Measurements from ENCODE around the gene C19orf53. TPM values are rescaled to one million over a fixed set of nuclear protein-coding genes. Genes with fewer than 3 reads are reported as not detected.

The C19orf53 gene
- total RNA-seq, 1 donor from 2014 or later: 68.3 TPM

DNA sequence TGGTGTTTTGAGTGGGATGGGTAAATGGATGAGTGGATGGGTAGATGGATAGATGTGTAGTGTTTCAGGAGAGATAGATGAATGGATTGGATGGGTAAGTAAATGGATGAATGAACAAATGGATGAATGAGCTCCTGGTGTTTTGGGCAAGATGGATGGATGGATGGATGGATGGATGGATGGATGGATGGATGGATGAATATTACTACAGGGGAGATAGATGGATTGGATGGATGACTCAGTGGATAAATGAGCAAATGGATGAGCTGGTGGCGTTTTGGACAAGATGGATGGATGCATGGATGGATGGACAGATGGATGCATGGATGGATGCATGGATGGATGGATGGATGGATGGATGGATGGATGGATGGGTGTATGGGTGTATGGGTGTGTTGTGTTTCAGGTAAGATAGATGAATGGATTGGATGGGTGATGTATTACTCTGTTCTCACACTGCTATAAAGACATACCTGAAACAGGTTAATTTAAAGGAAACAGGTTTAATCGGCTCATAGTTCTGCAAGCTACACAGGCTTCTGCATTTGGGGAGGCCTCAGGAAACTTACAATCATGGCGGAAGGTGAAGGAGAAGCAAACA, 33.3 kb downstream of the C19orf53 start:
- Mint-ChIP-seq H3K4me3 (ENCODE audit: unreplicated experiment) (no peak overlapping the region), H3K27ac (ENCODE audit: unreplicated experiment) (no peak overlapping the region), H3K36me3 (ENCODE audit: unreplicated experiment) (no peaks in the 10 kb centered on the region), H3K4me1 (ENCODE audit: low read depth, unreplicated experiment) (no peaks in the 10 kb centered on the region), H3K27me3 (ENCODE audit: unreplicated experiment) (no peaks in the 10 kb centered on the region), H3K9me3 (ENCODE audit: unreplicated experiment) (peaks cover 2% of the 10 kb centered on the region)
- no peak for DNase-seq
- TF ChIP-seq, protein P1, sequence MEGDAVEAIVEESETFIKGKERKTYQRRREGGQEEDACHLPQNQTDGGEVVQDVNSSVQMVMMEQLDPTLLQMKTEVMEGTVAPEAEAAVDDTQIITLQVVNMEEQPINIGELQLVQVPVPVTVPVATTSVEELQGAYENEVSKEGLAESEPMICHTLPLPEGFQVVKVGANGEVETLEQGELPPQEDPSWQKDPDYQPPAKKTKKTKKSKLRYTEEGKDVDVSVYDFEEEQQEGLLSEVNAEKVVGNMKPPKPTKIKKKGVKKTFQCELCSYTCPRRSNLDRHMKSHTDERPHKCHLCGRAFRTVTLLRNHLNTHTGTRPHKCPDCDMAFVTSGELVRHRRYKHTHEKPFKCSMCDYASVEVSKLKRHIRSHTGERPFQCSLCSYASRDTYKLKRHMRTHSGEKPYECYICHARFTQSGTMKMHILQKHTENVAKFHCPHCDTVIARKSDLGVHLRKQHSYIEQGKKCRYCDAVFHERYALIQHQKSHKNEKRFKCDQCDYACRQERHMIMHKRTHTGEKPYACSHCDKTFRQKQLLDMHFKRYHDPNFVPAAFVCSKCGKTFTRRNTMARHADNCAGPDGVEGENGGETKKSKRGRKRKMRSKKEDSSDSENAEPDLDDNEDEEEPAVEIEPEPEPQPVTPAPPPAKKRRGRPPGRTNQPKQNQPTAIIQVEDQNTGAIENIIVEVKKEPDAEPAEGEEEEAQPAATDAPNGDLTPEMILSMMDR (IDR thresholded peaks at IDR 0.05; ENCODE audit: partially characterized antibody, unreplicated experiment): no peak

- DNase-seq: no peak
- H3K4me3 Mint-ChIP-seq (ENCODE audit: unreplicated experiment): no peak overlapping the region
- no peaks in the 10 kb centered on the region for H3K9me3 Mint-ChIP-seq (ENCODE audit: unreplicated experiment)
- H3K27me3 Mint-ChIP-seq (ENCODE audit: unreplicated experiment): no peaks in the 10 kb centered on the region
- no peaks in the 10 kb centered on the region for H3K4me1 Mint-ChIP-seq (ENCODE audit: low read depth, unreplicated experiment)
- no peak overlapping the region for H3K27ac Mint-ChIP-seq (ENCODE audit: unreplicated experiment)
- peaks cover 5% of the 10 kb centered on the region for H3K36me3 Mint-ChIP-seq (ENCODE audit: unreplicated experiment)
- TF ChIP-seq, protein P1 (IDR thresholded peaks at IDR 0.05; ENCODE audit: partially characterized antibody, unreplicated experiment): no peak
These were observed 34.6 kb downstream of the C19orf53 start for GRCh38 chr19:13808856-13809255.

GRCh38 chr19:13812544-13812943, 38.3 kb downstream of the C19orf53 start:
- Mint-ChIP-seq H3K4me3 (ENCODE audit: unreplicated experiment) (no peak overlapping the region), H3K36me3 (ENCODE audit: unreplicated experiment) (peaks cover 5% of the 10 kb centered on the region), H3K9me3 (ENCODE audit: unreplicated experiment) (peaks cover 2% of the 10 kb centered on the region), H3K27ac (ENCODE audit: unreplicated experiment) (no peak overlapping the region), H3K27me3 (ENCODE audit: unreplicated experiment) (peaks cover 2% of the 10 kb centered on the region), H3K4me1 (ENCODE audit: low read depth, unreplicated experiment) (no peaks in the 10 kb centered on the region)
- TF ChIP-seq, protein P1 (IDR thresholded peaks at IDR 0.05; ENCODE audit: partially characterized antibody, unreplicated experiment): no peak
- DNase-seq: no peak

DNA sequence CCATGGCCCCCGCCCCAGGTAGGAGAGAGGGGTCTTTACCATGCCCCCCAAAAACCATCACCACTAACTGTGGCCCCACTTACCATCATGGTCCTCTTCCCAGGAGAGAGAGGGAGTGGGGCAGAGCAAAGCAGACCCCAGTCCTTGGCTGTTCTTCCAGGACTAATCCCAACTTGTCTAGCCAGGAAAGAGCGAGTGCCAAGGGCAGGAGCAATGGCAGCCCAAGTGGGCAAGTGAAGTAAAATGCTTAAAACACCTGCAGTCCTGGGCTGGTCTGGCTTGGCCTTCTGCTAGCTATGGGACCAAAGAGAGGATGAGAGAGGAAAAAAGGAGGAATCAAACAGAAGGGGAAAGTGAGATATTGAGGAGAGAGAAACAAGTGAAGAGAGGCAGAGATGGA, 38.9 kb downstream of the C19orf53 start:
- Mint-ChIP-seq H3K36me3 (ENCODE audit: unreplicated experiment) (peaks cover 5% of the 10 kb centered on the region), H3K4me3 (ENCODE audit: unreplicated experiment) (no peak overlapping the region), H3K27me3 (ENCODE audit: unreplicated experiment) (peaks cover 2% of the 10 kb centered on the region), H3K4me1 (ENCODE audit: low read depth, unreplicated experiment) (no peaks in the 10 kb centered on the region), H3K27ac (ENCODE audit: unreplicated experiment) (no peak overlapping the region), H3K9me3 (ENCODE audit: unreplicated experiment) (peaks cover 2% of the 10 kb centered on the region)
- DNase-seq: no peak
- TF ChIP-seq, protein P1 (IDR thresholded peaks at IDR 0.05; ENCODE audit: partially characterized antibody, unreplicated experiment): no peak

DNA sequence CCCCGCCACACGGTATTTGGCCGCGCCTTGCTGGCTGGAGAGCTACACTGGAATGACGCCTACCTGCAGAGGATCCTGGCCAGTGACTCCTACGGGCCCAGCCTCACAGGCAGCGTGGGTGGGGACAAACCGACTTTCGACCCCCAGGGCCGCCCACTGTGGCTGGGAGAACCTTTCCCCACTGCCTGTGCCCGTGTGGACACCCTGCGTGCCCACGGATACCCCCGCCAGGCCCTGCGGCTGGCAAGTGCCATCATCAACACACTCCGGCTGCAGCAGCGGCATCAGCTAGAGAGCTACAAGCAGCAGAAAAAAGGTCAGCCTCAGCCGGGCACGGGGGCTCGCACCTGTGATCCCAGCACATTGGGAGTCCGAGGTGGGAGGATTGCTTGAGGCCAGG, 40.3 kb downstream of the C19orf53 start:
- DNase-seq: no peak
- Mint-ChIP-seq H3K27me3 (ENCODE audit: unreplicated experiment) (peaks cover 2% of the 10 kb centered on the region), H3K4me1 (ENCODE audit: low read depth, unreplicated experiment) (no peaks in the 10 kb centered on the region), H3K9me3 (ENCODE audit: unreplicated experiment) (peaks cover 2% of the 10 kb centered on the region), H3K4me3 (ENCODE audit: unreplicated experiment) (no peak overlapping the region), H3K36me3 (ENCODE audit: unreplicated experiment) (peaks cover 5% of the 10 kb centered on the region), H3K27ac (ENCODE audit: unreplicated experiment) (no peak overlapping the region)
- TF ChIP-seq, protein P1 (IDR thresholded peaks at IDR 0.05; ENCODE audit: partially characterized antibody, unreplicated experiment): no peak
